ENCODE measurements around the gene TPH1.
"Not testable (repeated sequence)": the region's sequence is repeated elsewhere in the genome, so short reads cannot be mapped to it uniquely, and the experiment has no call there.

TPH1 gene

DNA sequence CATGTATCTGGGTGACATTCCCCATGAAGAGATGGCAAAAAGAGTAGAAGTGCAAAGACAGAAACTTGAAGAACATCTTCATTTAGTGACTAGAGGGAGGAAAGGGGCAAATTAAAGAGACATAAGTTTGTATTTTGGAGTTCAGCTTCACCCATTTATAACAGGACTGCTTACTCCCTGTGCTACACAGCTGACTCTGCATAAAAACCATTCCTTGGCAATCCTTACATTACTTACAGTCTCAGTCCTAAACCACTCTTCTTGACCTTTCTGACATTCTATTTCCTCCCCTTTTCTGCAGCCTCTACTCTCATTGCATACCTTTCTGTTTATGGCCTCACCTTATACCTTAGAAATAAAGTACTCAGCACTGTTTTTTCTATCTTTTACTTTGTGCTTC lies 26.4 kb downstream of the TPH1 start:
- FAIRE-seq: no peak

DNA sequence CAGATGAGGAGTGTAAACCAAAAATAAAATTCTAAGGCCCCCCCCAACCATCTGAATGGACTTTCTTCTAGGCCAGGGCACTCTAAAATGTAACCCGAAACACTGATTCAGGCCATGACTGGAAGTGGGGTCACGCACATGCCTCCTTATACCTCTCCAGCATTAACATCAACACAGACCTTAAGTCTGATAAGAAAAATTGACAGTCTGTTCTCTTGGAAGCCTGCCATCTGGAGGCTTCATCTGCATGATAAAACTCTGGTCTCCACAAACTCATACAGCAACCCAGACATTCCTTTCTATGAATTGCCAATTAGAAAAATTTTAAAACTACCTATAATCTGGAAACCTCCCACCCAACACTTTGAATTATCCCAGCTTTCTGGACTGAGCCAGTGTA lies 29.3 kb downstream of the TPH1 start:
- no peak for FAIRE-seq

DNA sequence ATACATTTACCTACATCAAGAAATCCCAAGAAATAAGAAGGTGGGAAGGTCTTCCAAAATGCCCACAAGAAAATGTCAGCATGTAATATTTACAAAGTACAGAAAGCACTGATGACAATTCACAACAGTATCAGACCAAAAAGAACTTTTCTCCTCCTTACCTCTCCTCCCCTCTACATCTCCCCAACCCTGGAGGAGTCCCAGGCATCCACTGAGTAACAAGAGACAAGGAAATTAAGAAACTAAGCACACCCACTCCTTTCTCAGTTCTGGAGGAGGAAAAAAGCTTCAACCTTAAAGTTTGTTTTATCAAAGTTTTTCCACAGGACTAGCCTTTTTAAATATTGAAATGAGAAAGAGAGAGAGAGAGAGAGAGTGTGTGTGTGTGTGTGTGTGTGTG lies 31.2 kb downstream of the TPH1 start:
- FAIRE-seq: no peak

DNA sequence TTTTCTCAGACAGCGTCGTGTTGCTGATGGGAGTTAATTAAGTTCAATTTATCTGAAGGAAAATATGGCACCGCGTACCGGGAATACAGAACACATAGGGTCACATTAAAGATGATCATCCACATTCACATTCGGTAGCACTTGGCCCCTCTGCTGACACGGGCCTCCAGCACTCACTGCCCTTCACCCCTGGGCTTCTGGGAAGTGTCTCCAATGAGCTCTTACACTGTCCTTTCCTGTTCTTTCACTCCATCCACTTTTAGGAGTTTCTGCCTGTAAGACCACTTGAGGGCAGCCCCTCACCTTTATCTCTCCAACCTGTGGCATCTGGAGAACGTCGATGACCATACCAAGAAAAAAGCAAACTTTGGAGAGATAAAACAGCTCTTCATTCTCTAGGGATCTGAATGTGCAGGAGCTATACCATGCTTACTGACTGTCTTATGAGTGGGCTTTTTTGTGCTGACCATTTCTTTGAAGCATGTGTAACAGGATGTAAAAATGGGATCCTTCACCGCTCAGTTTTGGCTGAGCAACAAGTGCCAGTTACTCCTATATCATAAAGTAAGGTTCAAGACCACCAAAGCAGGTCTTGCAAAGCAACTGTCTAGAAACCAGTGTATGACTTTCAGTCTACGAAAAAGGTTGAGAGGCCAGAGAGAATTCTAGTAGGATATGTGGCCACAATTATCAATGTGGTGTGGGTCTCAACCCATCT lies 32.1 kb downstream of the TPH1 start:
- FAIRE-seq: no peak

DNA sequence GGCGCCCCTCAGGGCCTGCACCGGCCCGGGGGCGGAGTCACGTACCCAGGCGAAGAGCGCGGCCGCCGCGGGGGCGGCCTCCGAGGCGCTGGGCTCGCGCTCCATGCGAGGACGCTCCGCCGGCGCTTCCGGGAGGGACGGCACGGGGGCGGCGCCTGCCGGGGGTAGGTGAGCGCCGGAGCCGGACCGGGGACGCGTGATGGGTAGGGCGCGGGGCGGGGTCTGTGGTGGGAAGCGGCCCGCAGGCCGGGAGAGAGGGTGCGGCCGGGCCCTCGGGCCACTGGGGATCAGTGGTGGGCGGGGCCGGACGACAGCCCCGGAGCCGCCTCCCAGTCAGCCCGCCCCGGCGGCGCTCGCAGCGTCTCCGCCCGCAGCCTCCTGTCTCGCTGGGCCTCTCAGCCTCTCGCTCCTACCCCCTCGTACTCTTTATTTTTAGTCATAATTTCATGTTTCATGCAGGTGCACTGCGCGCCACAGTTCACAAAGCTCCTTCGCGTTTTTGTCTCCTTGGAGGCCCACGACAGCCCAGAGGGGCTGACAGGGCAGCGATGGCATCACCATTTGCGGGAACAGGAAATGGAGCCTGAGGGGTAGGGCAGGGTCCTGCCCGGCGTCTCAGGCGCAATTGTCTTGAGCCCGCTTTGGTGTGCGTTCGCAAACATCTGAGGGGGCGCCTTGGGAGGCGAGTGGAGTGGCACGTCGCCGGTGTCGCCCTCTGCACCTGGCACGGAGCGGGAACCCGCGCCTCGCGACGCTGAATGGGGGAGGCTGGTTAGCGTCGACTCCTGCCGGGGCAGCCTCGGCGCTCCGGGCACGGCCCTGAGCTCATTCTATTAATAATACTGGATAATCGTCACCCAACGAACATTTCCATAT lies 32.9 kb downstream of the TPH1 start, which contains the start of gene SERGEF:
SERGEF (minus strand) TSS at position 142 of the 876 bp plus-strand sequence; CDS start at position 105, 37 bp downstream.
- no peak for FAIRE-seq

DNA sequence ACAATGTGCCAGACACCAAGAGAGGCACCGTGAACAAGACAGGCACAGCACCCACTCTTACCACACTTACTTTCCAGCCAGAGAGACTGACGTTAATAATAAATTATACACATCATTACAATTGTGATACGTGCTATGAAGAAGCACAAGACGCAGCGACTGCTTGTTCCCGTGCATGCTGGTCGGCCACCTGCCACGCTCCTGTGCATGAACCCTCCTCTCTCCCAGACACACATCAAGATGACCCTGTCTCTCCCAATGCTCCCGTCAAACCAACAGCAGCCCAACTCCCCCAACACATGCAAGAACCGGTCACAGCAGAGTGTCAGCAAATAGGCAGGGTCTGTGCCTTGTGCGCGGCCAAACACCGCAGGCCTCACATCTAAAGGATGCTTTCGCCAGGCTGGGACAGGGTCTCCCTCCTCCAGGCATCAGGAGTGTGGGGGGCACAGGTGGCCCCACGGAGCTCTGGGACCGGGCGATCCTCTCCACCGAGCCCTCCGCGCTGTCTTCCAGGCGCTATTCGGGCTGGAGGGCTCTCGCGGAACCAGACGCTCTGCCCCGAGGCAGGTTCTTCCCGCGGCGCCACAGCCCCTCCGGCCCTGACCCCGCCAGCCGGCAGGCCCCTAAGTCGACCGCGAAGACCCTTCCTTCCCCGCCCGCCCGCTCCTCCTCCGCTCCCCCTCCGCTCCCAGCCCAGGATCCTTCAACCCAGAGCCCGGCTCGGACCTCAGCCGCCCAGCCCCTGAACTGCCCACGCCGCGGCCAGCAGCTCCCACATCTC lies 33.8 kb downstream of the TPH1 start:
- FAIRE-seq: no peak

DNA sequence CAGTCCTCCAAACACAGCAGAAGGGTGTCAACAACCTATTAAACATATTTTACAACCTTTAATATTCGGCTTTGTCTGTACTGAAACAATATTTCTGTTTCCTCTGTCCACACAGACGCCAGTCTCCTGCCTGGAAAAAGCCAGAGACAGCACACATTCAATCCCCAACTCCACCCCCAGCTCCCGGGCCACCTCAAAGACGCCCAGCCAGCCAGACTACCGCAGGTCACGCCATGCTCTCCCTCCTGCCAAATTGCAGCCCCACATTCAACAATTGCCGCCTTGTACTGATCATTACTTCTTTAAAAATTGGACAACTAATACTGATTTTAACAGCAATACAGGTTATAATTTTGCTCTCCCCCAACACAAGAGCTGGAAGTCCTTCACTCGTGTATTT lies 34.4 kb downstream of the TPH1 start:
- FAIRE-seq: no peak

DNA sequence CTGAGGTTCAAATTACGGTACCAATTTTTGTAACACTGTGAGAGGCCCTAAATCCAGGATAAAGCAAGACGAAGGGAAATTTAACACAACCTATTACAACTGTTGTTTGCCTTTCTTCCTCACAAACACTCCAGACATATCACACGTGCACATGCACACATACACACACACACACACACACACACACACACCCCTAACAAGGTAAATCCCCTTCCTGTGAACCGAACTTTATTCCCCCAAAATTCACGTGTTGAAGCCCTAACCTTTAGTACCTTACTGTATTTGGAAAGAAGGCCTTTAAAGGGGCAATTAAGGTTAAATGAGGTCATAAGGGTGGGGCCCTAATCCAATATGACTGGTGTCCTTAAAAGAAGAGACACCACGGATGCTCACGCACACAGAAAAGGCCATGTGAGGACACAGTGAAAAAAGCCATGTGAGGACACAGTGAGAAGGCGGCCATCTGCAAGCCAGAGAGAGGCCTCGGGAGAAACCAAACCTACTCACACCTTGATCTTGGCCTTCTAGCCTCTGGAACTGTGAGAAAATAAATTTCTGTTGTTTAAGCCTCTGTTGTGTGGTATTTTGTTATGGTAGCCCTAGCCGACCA lies 35.0 kb downstream of the TPH1 start:
- no peak for FAIRE-seq

DNA sequence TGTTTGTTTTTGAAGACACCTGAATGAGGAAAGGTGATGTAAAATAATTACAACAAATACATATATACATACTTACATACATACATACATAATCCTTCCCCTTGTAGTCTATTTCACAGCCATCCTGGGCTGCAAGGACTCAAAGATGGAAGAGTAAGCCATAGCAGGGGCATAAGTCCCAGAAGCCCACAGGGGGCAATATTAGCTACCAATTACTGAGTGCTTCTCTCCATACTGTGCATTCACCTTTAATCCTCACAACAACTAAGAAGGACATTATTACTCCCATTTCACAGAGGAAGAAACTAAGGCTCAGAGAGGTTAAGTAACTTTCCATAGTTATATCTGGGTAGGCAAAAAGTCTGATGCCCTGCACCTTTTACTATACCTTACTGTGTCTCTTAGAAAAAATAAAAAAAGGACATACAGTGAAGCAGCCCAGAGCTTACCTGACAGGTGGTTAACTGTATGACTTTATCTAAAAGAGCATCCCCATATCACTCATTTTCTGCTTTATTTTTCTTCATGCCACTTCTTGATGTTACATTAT lies 35.9 kb downstream of the TPH1 start:
- FAIRE-seq: no peak

DNA sequence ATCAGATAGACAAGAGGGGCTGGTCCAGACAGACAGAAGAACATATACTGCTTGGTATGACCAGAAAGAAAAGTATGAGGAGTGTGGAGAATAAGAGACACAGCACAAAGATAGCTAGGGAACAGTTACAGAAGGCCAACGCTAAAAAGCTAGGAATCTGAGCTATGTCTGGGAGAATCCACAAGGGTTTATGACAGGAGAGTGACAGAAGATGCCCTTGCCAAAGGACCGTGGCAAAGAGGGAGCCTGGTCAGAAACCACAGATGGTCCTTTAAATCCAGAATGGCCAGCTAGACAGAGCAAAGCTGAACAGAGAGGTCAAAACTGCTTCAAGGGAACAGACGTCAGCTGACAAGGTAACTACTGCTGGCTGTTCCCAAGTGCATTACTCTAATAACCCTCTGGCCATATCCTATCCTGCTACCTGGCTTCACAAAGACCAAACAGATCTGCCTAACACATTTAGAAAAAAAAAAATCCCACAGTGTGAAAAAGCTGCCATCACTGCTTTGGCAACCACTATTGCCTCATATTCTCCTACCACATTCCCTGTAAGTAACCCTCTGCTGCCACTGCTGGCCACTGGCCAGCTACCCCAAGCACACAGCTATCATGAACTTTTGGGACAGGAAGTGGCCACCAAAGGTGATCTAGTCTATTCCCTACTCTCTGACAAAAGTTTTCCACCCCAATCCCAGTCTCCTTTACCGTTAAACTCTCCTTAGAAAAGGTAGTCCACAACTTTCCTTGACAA lies 40.5 kb downstream of the TPH1 start:
- FAIRE-seq: no peak

DNA sequence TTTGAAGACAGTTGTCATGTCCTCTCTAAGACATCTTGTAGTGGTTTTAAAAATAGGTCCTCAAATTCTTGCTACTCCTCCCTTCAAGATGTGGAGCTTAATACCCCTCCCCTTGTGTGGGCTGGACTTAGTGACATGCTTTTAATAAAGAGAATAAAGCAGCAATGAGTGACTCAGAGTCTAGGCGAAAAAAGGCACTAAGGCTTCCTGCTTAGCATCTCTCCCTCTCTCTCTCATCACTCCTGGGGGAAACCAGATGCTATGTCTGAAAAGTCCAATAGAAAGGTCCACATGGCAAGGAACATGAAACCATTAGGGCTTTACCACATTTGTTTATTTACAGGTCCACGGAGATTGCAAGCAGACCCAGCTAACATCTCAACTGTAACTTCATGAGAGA lies 44.9 kb downstream of the TPH1 start:
- FAIRE-seq: no peak

DNA sequence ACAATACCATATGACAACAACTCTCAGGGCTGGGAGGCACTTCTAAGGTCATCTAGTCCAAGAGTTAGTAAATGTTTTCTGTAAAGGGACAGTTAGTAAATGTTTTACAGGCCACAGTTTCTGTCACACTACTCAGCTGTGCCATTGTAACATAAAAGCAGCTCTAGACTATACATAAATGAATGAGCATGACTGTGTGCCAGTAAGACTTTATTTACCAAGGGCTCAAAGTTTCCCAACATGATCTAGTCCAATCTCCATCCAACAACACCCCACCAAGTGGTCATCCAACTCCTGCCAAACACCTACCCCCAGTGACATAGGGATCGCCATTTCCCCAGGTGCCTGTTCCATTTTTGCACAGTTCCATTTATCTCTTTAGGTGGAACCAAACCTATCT lies 45.3 kb downstream of the TPH1 start:
- FAIRE-seq: no peak

DNA sequence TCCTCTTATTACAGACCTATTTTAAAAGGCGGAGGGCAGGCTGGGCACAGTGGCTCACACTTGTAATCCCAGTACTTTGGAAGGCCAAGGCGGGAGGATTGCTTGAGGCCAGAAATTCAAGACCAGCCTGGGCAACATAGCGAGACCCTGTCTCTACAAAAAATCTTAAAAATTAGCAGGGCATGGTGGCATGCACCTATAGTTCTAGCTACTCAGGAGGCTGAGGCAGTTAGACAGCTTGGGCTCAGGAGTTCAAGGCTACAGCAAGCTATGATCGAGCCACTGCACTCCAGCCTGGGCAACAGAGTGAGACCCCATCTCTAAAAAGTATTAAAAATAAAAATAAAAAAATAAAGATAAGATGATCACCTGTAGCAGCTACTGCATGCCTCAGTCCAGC lies 45.9 kb downstream of the TPH1 start:
- FAIRE-seq: not testable (repeated sequence)

Data from islet of Langerhans (tissue), 1 donor.